Heart left ventricle (tissue), 13 donors: ENCODE measurements around the gene FOXL1.

Source experiments
- CTCF ChIP-seq, 12 donors: fragments of 200-600 bp; sonication (generic) in 4 of 12; IDR thresholded peaks; one replicate each; pipeline versions ENCODE4 v1.5.0 to v1.8.0; 2018 to 2022; ENCODE audit warnings: antibody characterized with exemption in 12 of 12, mild to moderate bottlenecking in 5 of 12
- POLR2A ChIP-seq, 2 donors: fragments of 450-650 bp; IDR thresholded peaks; one replicate each; pipeline ENCODE4 v1.6.1; 2017; ENCODE audit warnings: antibody characterized with exemption in 2 of 2, mild to moderate bottlenecking in 2 of 2, moderate library complexity in 2 of 2
- donor health status: ischemic (EF 13 %, LVEDD 7.1; RV severe dilation, severe dysfunction).
- donor health status: DM: no; HTN: yes; CAD: no.
- donor health status: DM: no; HTN: no; CAD: no.
- donor health status: ischemic (EF 25% LVEDD 6.9; RV normal size, moderate dysfunction).
- donor health status: ischemic (EF 25% LVEDD 5.7; RV mildly dilated, moderate dysfunction).
- donor health status: ischemic (EF 35%, LVEDD 5.7; RV mildly dilated, moderate dysfunction).
- donor health status: nonischemic (EF 11% LVEDD 7.7; RV severe dilation, severe dysfunction).
- donor health status: DM: yes; HTN: yes; CAD: no.
- donor health status: PGD.
- donor health status: ischemic (EF 29% LVEDD 5.4; RV normal size, mild dysfunction).
- donor health status: nonischemic (EF 23%, LVEDD 6.1; RV moderate dilation, normal function).

GRCh38 chr16:86576591-86577313, 1.6 kb upstream of the FOXL1 start:
- no peak for TF ChIP-seq CTCF (IDR thresholded peaks at IDR 0.05)
- no peak for TF ChIP-seq POLR2A (IDR thresholded peaks at IDR 0.05)
